Body of pancreas (tissue), 4 donors: Measurements from ENCODE around the gene IL36G.

Source experiments
- POLR2A ChIP-seq, 3 donors: fragments of 450-650 bp; IDR thresholded peaks; one replicate each; pipeline ENCODE4 v1.6.1; 2016; ENCODE audit warnings: antibody characterized with exemption in 3 of 3, mild to moderate bottlenecking in 2 of 3
- TF ChIP-seq, protein P1 (sequence below), 7 experiments: fragments of 450-650 bp in 4 of 7; fragments of 200-600 bp in 3 of 7; sonication (generic) in 3 of 7; IDR thresholded peaks; one replicate each; pipeline ENCODE4 v1.5.1; 2016 to 2019; ENCODE audit warnings: antibody characterized with exemption in 7 of 7

DNA sequence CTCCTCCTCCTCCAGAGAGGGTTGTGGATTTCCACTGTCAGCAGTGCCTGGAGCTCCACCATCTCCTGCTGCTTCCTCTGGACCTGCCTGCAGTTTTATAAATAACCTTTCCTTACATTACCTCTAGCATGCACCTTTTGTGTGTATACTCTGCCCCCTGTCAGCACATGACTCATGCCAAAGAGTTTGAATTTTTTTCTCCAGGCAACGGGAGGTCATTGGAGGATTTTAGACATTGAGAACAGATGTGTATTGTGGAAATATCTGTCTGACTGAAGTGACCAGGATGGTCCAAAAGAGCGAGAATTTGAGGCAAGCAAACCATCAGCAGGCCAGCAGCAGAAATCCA lies 35.2 kb upstream of the IL36G start:
- TF ChIP-seq POLR2A (IDR thresholded peaks at IDR 0.05) = no peak
- TF ChIP-seq, protein P1, sequence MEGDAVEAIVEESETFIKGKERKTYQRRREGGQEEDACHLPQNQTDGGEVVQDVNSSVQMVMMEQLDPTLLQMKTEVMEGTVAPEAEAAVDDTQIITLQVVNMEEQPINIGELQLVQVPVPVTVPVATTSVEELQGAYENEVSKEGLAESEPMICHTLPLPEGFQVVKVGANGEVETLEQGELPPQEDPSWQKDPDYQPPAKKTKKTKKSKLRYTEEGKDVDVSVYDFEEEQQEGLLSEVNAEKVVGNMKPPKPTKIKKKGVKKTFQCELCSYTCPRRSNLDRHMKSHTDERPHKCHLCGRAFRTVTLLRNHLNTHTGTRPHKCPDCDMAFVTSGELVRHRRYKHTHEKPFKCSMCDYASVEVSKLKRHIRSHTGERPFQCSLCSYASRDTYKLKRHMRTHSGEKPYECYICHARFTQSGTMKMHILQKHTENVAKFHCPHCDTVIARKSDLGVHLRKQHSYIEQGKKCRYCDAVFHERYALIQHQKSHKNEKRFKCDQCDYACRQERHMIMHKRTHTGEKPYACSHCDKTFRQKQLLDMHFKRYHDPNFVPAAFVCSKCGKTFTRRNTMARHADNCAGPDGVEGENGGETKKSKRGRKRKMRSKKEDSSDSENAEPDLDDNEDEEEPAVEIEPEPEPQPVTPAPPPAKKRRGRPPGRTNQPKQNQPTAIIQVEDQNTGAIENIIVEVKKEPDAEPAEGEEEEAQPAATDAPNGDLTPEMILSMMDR (IDR thresholded peaks at IDR 0.05) = no peak
